Tibial nerve (tissue), 4 donors: Measurements from ENCODE around the gene VPS26B.

Experiments used
- CTCF ChIP-seq, 5 experiments: fragments of 200-600 bp in 3 of 5; fragments of 450-650 bp in 2 of 5; sonication (generic) in 3 of 5; IDR thresholded peaks; one replicate each; pipeline ENCODE4 v1.5.1; 2016 to 2019; ENCODE audit warnings: antibody characterized with exemption in 5 of 5, mild to moderate bottlenecking in 3 of 5, moderate library complexity in 2 of 5
- EP300 ChIP-seq, 2 donors: sonication (generic); formaldehyde crosslinking; IDR thresholded peaks; one replicate each; pipeline ENCODE4 v1.6.1; 2017; ENCODE audit warnings: antibody characterized with exemption in 2 of 2, mild to moderate bottlenecking in 1 of 2
- POLR2A ChIP-seq, 2 donors: fragments of 450-650 bp; IDR thresholded peaks; one replicate each; pipeline ENCODE4 v1.6.1; 2017; ENCODE audit warnings: antibody characterized with exemption in 2 of 2, mild to moderate bottlenecking in 2 of 2, moderate library complexity in 2 of 2

DNA sequence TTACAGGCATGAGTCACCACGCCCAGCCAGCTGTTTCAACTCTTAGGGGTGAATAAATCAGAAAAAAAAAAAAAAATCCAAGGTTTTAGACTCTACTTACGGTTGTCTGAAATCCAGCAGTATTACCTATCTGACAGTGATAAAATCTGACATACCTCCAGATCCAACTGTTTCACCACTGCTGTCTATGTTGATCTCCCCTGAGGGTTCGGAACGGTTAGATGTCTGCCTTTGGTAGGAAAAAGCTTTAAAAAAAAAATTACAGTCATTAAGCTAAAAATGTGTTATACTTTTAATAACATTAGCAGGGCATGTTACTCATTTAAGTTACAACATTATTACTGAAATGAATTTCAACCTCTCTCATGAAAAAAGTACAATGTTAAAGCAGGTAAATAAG lies 21.8 kb upstream of the VPS26B start:
- TF ChIP-seq CTCF (IDR thresholded peaks at IDR 0.05) (no peak), EP300 (IDR thresholded peaks at IDR 0.05) (no peak), POLR2A (IDR thresholded peaks at IDR 0.05) (no peak)
